Thyroid gland (tissue), 4 donors: ENCODE measurements around the gene STAMBP. TPM values are rescaled to one million over a fixed set of nuclear protein-coding genes. Genes with fewer than 3 reads are reported as not detected.
A peak's percentile ranks its signal among the peaks of the same experiment; 100 is the strongest.

Experiments used
- DNase-seq, 2 donors: peaks; one replicate each; pipeline ENCODE4 v3.0.0-alpha.2; 2019
- H3K27ac ChIP-seq, 3 donors: fragments of 200-600 bp; sonication (generic); 1 replicate in 2 of 3; 2 replicates in 1 of 3; pipeline ENCODE4 v1.5.1; 2016 to 2019; ENCODE audit warnings: mild to moderate bottlenecking in 1 of 3, moderate library complexity in 1 of 3
- H3K27me3 ChIP-seq: fragments of 200-600 bp; sonication (generic); one replicate; pipeline ENCODE4 v1.5.1; 2019
- H3K36me3 ChIP-seq, 2 donors: fragments of 200-600 bp; sonication (generic); one replicate each; pipeline ENCODE4 v1.5.1; 2016 to 2019
- H3K4me1 ChIP-seq, 2 donors: fragments of 200-600 bp; sonication (generic); one replicate each; pipeline ENCODE4 v1.5.1; 2017 to 2019
- H3K4me3 ChIP-seq, 3 donors: fragments of 200-600 bp; sonication (generic); replicated peaks in 1 of 3; 1 replicate in 2 of 3; 2 replicates in 1 of 3; pipeline ENCODE4 v1.5.1; 2016; ENCODE audit warnings: mild to moderate bottlenecking in 1 of 3
- H3K9me3 ChIP-seq: fragments of 200-600 bp; sonication (generic); one replicate; pipeline ENCODE4 v1.5.1; 2017
- POLR2A ChIP-seq, 2 donors: fragments of 450-650 bp; IDR thresholded peaks; one replicate each; pipeline ENCODE4 v1.6.1; 2017; ENCODE audit warnings: antibody characterized with exemption in 2 of 2, mild to moderate bottlenecking in 2 of 2, moderate library complexity in 1 of 2
- WGBS, 2 donors: methylation state at CpG; one replicate each; pipeline ENCODE4 v1.1.5; 2017; 5-methylcytosine and 5-hydroxymethylcytosine counted together
- intact Hi-C: fragments of 100-400 bp; cut with DNase I; formaldehyde crosslinking; loops from one replicate; pipeline ENCODE4 v1.15.1; 2023
- total RNA-seq, 4 donors: library from RNA; depleted of rRNA; stranded (reverse); fragments of >200 nt; gene quantifications; one replicate each; pipeline ENCODE4 v1.2.3, GENCODE V29; 2016
- TF ChIP-seq, protein P1 (sequence below), 6 experiments: fragments of 200-600 bp in 3 of 6; fragments of 450-650 bp in 3 of 6; sonication (generic) in 3 of 6; IDR thresholded peaks; one replicate each; pipeline ENCODE4 v1.5.1; 2016 to 2019; ENCODE audit warnings: antibody characterized with exemption in 6 of 6, mild to moderate bottlenecking in 2 of 6, inconsistent platforms in 1 of 6, moderate library complexity in 1 of 6

Gene STAMBP
- total RNA-seq, 4 donors from 2014 or later = 31.9 to 45.2 (median 36.6) TPM

DNA sequence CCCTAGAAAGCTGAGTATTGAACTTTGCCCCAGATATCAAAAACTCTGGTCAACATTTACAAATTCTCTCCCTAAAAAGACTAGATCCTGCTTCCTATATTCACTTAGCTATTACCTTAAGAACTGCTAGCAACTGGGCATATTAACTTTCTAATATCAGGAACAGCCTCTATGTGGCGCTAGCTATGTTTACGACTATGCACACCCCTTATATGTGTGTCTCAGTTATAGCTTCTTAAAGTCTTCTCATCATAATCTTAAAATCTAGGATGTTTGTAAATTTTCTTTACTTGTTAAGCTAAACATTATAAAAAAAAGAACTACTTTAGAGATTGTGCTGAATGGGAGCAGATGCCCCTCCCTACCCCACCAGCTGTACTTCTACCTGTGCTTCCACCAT is 1.7 kb upstream of the STAMBP start:
- intact Hi-C loops = loop anchor here (10.0 kb wide), 2 partner anchors 318 to 508 kb away; partner anchors contain the start of gene BOLA3
- H3K27ac ChIP-seq = no peak overlapping the region

DNA sequence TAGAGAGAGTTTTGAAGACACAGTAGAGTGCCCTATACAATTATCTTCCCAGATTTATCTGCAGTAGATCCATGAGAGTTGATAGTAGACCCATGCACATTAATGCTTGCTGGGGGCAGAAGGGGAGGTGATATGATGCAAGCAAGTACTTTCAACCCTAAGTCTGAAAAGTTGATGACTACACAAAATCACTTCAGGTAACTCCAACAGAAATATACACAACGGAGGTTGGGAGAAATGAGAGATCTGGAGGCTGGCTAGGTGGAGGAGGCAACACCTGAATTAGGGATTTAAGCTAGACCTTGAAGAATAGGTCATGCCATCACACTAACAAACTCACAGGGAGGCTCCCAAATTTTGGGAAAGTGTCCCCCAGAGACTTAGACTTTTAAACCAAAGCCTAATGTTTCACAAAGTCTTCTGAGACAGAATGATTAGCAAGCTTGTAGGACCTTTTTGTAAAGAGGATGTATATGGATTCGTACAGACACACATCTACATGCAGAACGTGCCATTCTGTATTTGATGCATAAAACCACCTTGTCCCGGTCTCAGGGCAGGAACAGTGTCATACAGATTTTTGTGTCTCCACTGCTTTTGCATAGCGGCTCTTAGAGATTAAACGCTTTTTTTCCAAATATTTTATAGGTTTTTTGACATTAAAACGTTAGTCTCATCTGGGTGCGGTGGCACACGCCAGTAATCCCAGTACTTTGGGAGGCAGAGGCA is 937 bp upstream of the STAMBP start:
- H3K27me3 ChIP-seq = no peaks in the 10 kb centered on the region
- no peak overlapping the region for H3K27ac ChIP-seq
- WGBS, 2 donors = 80% methylated on average over 9 of the region's 9 CpGs
- no peak overlapping the region for H3K4me3 ChIP-seq
- no peaks in the 10 kb centered on the region for H3K36me3 ChIP-seq
- intact Hi-C loops = loop anchor here (10.0 kb wide), 2 partner anchors 317 to 507 kb away; partner anchors contain the start of gene BOLA3
- TF ChIP-seq, protein P1, sequence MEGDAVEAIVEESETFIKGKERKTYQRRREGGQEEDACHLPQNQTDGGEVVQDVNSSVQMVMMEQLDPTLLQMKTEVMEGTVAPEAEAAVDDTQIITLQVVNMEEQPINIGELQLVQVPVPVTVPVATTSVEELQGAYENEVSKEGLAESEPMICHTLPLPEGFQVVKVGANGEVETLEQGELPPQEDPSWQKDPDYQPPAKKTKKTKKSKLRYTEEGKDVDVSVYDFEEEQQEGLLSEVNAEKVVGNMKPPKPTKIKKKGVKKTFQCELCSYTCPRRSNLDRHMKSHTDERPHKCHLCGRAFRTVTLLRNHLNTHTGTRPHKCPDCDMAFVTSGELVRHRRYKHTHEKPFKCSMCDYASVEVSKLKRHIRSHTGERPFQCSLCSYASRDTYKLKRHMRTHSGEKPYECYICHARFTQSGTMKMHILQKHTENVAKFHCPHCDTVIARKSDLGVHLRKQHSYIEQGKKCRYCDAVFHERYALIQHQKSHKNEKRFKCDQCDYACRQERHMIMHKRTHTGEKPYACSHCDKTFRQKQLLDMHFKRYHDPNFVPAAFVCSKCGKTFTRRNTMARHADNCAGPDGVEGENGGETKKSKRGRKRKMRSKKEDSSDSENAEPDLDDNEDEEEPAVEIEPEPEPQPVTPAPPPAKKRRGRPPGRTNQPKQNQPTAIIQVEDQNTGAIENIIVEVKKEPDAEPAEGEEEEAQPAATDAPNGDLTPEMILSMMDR (IDR thresholded peaks at IDR 0.05) = no peak
- no peak for TF ChIP-seq POLR2A (IDR thresholded peaks at IDR 0.05)
- peaks cover 11 to 13% of the 10 kb centered on the region in 2 donors for H3K4me1 ChIP-seq
- peak in 1 of 2 donors; percentile 7 for DNase-seq
- no peaks in the 10 kb centered on the region for H3K9me3 ChIP-seq

More for the DNA sequence above, 1.7 kb upstream of the STAMBP start:
- H3K4me3 ChIP-seq = no peak overlapping the region
- no peaks in the 10 kb centered on the region for H3K36me3 ChIP-seq
- H3K27me3 ChIP-seq = no peaks in the 10 kb centered on the region
- H3K4me1 ChIP-seq = peaks cover 10 to 11% of the 10 kb centered on the region in 2 donors
- TF ChIP-seq POLR2A (IDR thresholded peaks at IDR 0.05) = no peak
- TF ChIP-seq, protein P1 (IDR thresholded peaks at IDR 0.05) = peak in 1 of 6 experiments; percentile 5
- no peak for DNase-seq
- H3K9me3 ChIP-seq = no peaks in the 10 kb centered on the region
- WGBS, 2 donors = 43 to 48% methylated on average over 2 of the region's 2 CpGs

DNA sequence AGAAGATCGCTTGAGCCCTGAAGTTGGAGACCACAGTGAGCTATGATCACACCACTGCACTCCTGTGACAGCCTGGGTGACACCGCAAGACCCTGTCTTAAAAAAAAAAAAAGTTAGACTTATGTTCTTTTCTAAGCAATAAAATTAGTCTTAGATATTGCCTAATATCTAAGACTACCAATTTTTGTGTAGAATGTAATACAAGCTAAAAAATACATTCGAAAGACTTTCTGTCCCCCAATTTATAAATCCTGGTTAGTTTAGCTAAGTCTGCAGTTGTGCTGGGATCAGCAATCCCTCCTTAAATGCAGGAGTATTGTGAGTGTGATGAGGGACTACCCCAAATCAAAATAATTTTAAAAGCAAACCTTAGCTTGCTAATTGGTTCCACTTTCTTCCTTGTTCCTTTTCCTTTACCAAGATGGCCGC is 358 bp upstream of the STAMBP start:
- no peak for DNase-seq
- H3K27me3 ChIP-seq = no peaks in the 10 kb centered on the region
- no peaks in the 10 kb centered on the region for H3K36me3 ChIP-seq
- no peaks in the 10 kb centered on the region for H3K9me3 ChIP-seq
- peaks cover 11 to 15% of the 10 kb centered on the region in 2 donors for H3K4me1 ChIP-seq
- intact Hi-C loops = loop anchor here (10.0 kb wide), 2 partner anchors 316 to 506 kb away; partner anchors contain the start of gene BOLA3
- TF ChIP-seq, protein P1 (IDR thresholded peaks at IDR 0.05) = no peak
- TF ChIP-seq POLR2A (IDR thresholded peaks at IDR 0.05) = no peak
- 55 to 66% methylated on average over 4 of the region's 4 CpGs for WGBS, 2 donors
- H3K4me3 ChIP-seq = peak overlapping the region in 2 of 3 donors; percentile 85 to 89
- peak overlapping the region in 2 of 3 donors; percentile 83 to 87 for H3K27ac ChIP-seq

DNA sequence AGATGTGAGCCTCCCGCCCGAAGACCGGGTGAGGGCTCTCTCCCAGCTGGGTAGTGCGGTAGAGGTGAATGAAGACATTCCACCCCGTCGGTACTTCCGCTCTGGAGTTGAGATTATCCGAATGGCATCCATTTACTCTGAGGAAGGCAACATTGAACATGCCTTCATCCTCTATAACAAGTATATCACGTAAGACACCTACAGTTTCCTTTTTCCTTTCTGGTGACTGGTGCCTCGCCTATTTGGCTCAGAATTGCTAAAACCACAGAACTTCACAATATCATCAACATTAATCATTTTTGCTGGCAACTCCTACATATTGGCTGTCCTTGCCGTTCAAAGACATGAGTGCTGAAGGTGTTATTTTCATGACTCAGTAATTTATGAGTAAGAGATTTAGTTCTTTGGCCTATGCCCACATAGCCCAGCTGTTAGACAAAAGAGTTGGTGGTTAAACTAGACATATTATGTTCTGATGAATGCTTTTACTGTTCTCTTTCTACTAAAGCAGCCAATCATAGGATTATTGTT is 2.2 kb downstream of the STAMBP start:
- no peaks in the 10 kb centered on the region for H3K27me3 ChIP-seq
- H3K36me3 ChIP-seq = no peaks in the 10 kb centered on the region
- no peak overlapping the region for H3K4me3 ChIP-seq
- WGBS, 2 donors = 90 to 96% methylated on average over 11 of the region's 11 CpGs
- no peak overlapping the region for H3K27ac ChIP-seq
- H3K9me3 ChIP-seq = no peaks in the 10 kb centered on the region
- intact Hi-C loops = loop anchor here (10.0 kb wide), 1 partner anchor 154 kb away; the partner anchor contains the start of gene TET3
- H3K4me1 ChIP-seq = peaks cover 11 to 15% of the 10 kb centered on the region in 2 donors
- TF ChIP-seq POLR2A (IDR thresholded peaks at IDR 0.05) = no peak
- TF ChIP-seq, protein P1 (IDR thresholded peaks at IDR 0.05) = no peak
- no peak for DNase-seq

DNA sequence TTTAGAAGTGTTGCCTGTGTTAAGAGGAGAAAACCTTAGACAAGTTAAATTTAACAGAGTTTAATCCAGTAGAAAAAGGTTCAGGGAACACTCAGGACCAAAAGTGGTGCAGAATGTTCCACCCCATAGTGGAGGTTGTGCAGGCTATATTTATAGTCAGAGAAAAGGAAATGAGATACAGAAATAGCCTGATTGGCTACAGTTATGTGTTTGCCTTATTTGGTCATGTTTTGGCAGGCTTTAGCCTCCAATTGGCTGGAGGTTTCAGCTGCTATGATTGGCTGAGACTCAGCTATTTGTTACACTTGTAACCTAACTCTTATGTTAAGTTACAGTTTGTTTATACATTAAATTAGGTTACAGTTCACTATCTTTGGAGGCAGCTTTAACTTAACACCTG is 4.2 kb downstream of the STAMBP start:
- H3K4me3 ChIP-seq = no peak overlapping the region
- DNase-seq = no peak
- H3K36me3 ChIP-seq = no peaks in the 10 kb centered on the region
- intact Hi-C loops = loop anchor here (10.0 kb wide), 1 partner anchor 152 kb away; the partner anchor contains the start of gene TET3
- no peak overlapping the region for H3K27ac ChIP-seq
- TF ChIP-seq POLR2A (IDR thresholded peaks at IDR 0.05) = peak in 1 of 2 donors; percentile 16
- TF ChIP-seq, protein P1 (IDR thresholded peaks at IDR 0.05) = no peak
- H3K4me1 ChIP-seq = peaks cover 11 to 15% of the 10 kb centered on the region in 2 donors
- no peaks in the 10 kb centered on the region for H3K27me3 ChIP-seq
- no peaks in the 10 kb centered on the region for H3K9me3 ChIP-seq
